Renal pelvis (tissue), 4 donors: Measurements from ENCODE around the gene PARD3B. TPM values are rescaled to one million over a fixed set of nuclear protein-coding genes. Genes with fewer than 3 reads are reported as not detected.

Experiments used
- DNase-seq: peaks from one replicate; pipeline ENCODE4 v3.0.0-alpha.2; 2013
- polyA plus RNA-seq, 3 donors: library from polyadenylated mRNA; unstranded; fragments of 120-200 nt; gene quantifications; one replicate each; pipeline ENCODE4 v1.2.1, GENCODE V29; 2013; ENCODE audit not compliant: insufficient read length in 3 of 3

The PARD3B gene
- polyA plus RNA-seq, 3 donors = 33.2 to 37.3 (median 34.3) TPM

GRCh38 chr2:205337274-205337673, 792.0 kb downstream of the PARD3B start:
- no peak for DNase-seq

DNA sequence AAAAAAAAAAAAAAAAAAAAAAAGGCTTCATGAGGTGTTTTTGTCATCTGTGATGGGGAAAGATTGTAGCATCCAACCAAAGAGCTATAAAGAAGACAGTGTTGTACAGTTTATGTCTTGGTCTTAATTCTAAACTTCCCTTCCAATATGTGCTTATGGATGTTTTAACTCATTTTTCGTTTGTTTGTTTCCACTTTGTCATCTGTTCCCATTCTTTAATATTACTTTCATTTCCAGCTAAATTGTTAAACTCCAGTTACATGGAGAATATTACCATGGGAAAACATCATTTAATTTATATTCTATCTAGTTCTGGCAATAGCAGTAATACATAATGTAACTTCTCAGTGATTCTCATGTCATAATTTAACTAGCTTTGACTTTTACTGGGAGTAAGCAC, 792.9 kb downstream of the PARD3B start:
- DNase-seq = no peak

GRCh38 chr2:205343103-205343502, 797.8 kb downstream of the PARD3B start:
- no peak for DNase-seq

- DNase-seq = no peak
Measured at GRCh38 chr2:205346649-205347048, 801.4 kb downstream of the PARD3B start.

GRCh38 chr2:205347899-205348298, 802.6 kb downstream of the PARD3B start:
- no peak for DNase-seq

- DNase-seq = no peak
Measured at GRCh38 chr2:205352094-205352493, 806.8 kb downstream of the PARD3B start.

- DNase-seq = no peak
Measured at GRCh38 chr2:205352593-205352992, 807.3 kb downstream of the PARD3B start.

DNA sequence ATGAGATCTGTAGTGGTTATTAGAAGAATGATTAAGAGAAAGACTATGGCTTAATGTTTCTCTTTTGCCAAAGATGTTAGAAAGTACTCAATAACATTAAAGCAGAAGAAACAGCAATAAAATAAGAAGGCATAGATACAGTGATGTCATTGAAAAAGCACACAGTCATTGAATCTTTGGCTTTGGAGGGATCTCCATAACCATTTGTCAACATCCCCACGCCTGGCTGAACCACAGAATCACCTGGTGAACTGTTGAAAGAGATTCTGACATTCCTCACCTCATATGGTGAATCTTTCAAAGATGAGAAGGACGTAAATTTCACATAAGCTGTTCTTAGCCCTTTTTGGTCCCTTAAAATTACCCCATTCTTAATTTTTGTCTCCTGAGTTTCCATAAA, 812.5 kb downstream of the PARD3B start:
- no peak for DNase-seq

DNA sequence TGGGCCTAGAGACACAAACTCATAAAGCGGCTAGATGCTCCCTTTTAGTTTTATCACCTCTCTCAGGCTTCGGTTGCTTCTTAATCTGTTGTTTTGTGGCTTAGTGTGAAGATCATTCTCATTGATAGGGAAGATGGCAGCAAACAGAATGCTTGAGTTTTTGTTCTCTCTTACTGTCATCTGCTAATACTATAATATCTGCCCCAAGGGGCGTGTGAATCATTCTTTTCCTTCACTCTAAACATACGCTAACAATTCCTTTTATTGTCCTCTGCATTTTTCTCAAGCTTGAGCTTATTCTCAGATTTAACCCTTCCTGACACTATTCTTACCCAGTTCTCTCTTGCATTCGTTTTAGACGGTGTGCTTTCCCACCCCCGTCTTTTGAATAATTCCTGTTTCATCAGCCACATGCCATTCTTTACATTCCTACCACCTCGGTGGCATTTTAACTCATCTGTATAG, 813.1 kb downstream of the PARD3B start:
- DNase-seq = no peak

DNA sequence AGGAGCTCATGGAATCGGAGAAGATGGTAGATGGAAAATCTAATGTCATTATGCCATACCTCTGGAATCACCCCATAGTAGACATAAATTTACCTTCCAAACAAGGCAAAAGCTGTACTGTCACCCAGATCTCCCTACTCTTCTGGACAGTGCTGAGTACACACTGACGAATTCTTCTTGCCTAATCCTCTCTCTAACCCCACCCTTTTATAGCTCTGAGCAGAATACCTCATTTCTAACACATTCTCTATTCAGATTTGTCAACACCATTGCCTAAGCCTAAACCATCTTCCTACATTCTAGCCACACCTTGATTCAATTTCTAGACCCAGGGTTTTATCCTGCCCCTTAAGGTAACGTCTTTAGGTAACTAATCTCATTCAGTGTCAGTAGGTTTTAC, 816.0 kb downstream of the PARD3B start:
- DNase-seq = no peak

DNA sequence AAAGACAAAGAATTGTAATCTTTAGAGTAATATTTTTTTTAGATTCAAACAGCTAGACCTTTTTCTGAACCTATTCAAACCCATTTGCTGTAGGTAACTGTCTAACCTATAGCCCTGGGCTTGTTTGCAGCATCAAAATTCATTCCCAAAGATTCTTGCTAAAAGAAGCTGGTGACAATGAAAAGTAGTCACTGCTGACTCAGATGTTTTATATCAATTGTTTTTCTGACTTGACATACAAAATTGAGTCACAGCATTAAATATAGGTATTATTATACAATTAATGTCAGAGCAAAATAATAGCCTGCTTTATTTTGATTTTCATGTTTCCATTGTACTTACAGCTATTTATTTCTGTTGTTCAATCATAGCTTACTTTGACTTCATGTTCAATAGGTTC, 816.7 kb downstream of the PARD3B start:
- DNase-seq = no peak

GRCh38 chr2:205364261-205364660, 819.0 kb downstream of the PARD3B start:
- DNase-seq = no peak

GRCh38 chr2:205366336-205367060, 821.2 kb downstream of the PARD3B start:
- no peak for DNase-seq

GRCh38 chr2:205367331-205367935, 822.2 kb downstream of the PARD3B start:
- DNase-seq = no peak

DNA sequence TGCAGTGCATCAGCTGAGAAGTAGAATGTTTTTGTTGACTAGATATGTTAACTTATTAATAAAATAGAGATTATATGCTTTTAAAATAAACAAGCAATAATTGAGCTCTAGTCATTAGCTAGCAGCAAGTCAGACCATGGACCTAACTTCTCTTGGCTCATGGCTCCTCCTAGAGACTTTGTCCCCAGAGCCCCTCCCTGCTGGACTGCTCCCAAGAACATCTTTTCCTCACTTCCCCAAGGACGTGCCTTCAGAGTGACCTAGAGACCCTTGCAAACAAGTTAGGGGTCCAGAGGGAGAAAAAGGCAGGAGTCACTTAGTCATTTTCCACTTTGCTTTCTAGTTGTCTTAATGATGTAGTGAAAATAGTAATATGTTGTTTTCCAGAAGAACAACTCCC, 824.5 kb downstream of the PARD3B start:
- no peak for DNase-seq

GRCh38 chr2:205370726-205371125, 825.5 kb downstream of the PARD3B start:
- DNase-seq = no peak

- DNase-seq = no peak
Measured at GRCh38 chr2:205372141-205372540, 826.9 kb downstream of the PARD3B start.

DNA sequence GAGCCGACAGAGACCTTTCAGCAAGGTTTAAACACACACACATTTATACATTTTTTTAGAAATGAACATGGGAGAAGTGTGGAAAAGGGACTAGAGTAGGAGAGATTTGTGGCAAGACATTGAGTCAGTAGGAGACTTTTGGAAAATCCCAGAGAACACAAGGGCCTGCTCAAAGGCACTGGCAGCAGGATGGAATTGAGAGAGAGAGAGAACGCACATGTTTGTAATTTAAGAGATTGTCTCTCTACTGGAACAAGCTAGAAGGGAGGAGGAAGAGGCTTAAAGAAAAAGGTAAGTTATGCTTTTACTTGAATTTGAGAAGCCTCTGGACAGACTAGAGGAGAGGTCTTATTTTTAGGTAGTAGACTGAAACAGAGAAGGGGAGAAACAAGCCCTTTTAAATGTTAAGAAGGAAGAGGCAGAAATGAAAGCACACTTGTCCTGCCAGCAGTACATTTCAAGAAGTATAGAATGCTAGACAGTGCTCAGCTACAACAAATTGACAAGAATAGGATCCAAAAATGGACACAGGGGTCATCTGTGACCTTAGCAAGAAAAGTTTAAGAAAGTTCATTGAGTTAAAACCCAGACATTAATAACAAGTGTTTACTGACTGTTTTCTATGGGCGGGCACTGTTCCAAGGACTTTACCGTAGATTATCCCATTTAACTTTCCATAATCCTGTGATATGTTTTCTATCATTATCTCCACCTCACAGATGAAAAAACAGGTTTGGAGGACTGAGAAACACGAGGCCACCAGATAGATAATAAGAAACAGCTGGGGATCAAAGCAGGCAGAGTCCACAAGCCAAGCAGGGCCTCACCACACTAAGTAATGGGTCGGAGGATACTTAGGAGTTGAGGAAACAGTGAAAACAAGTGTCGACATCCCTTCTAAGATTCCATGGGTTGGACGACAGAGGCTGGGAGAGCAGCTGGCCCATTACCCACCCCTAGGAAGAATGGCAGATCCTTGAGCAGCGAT, 830.5 kb downstream of the PARD3B start:
- no peak for DNase-seq

DNA sequence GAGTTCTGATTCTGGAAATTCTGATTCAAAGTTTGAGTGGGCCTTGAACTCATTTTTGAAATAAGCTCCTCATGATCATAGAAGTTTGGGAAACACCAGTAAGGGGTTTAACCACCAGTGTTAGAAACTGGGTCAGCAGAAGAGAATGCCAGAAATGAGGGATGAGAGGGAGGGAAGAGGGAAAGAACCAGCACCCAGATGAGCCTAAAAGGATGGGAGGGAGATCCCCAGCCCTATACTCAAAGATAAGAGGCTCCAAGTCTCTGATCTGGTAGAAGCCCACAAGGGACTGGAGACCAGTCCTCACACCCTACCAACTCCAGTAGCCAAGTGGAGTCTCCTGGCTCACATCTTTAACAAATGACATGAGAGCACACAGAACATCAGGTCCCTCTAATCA, 832.0 kb downstream of the PARD3B start:
- no peak for DNase-seq

DNA sequence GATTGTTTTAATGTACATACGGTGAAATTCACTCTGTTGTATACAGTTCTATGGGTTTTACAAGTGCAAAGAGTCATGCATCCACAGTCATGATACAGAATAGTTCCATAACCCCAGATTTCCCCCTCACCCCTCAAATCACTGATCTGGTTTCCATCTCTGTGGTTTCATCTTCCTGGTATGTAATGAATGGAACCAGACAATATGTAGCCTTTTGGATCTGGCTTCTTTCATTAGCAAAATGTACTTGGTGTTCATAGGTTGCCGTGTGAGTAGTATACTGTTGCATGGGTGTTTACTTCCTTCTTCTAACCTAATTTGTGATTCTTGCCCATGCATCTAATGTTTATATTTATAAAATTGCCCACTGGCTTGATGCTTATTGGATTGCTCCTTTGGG, 838.3 kb downstream of the PARD3B start:
- DNase-seq = no peak

- no peak for DNase-seq
Measured at GRCh38 chr2:205386109-205386508, 840.8 kb downstream of the PARD3B start.

DNA sequence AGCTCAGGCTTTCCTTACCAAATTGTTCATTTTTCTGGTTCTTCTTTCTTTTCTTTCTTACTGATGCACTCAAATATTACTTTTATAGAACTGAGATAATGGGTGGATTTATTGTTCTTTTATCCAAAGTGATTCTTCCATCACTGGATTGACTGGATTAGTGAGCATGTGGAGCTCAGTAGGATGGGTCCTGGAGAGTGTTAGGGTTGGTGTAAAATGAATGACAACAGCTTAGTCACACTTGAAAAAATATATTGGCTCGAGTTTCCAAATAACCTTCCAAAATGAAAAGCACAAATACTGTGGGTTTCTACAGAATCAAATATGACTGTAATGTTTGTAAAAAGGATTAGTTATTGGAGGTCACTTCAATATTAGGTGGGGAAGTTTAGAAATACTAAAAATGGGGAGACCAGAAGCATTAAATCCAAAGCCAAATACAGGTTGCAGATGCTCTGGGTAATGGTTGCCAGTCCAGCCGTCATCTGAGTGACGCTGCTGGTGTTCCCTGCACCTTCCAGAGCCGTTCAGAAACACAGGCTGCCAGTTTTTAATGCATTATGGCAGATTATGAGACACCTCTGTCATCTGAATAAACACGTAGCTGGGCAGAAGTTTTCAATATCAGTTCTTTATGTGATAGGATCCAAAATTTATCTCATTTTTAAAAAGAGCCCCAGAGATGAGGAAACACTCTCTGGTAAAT, 842.2 kb downstream of the PARD3B start:
- DNase-seq = no peak
